GM18507 (cell line): ENCODE data around the gene AFMID.
"Not testable (repeated sequence)": the region's sequence is repeated elsewhere in the genome, so short reads cannot be mapped to it uniquely, and the experiment has no call there.

Experiments used
- DNase-seq: peaks from one replicate; pipeline ENCODE4 v3.0.0; 2011; ENCODE audit warnings: low read depth; ENCODE audit not compliant: insufficient read length; ENCODE audit errors: extremely low spot score
- FAIRE-seq: peaks from 2 replicates; lab custom pipeline; 2011; peaks lifted over from hg19 to GRCh38; lab: Jason Lieb, UNC

The AFMID gene

DNA sequence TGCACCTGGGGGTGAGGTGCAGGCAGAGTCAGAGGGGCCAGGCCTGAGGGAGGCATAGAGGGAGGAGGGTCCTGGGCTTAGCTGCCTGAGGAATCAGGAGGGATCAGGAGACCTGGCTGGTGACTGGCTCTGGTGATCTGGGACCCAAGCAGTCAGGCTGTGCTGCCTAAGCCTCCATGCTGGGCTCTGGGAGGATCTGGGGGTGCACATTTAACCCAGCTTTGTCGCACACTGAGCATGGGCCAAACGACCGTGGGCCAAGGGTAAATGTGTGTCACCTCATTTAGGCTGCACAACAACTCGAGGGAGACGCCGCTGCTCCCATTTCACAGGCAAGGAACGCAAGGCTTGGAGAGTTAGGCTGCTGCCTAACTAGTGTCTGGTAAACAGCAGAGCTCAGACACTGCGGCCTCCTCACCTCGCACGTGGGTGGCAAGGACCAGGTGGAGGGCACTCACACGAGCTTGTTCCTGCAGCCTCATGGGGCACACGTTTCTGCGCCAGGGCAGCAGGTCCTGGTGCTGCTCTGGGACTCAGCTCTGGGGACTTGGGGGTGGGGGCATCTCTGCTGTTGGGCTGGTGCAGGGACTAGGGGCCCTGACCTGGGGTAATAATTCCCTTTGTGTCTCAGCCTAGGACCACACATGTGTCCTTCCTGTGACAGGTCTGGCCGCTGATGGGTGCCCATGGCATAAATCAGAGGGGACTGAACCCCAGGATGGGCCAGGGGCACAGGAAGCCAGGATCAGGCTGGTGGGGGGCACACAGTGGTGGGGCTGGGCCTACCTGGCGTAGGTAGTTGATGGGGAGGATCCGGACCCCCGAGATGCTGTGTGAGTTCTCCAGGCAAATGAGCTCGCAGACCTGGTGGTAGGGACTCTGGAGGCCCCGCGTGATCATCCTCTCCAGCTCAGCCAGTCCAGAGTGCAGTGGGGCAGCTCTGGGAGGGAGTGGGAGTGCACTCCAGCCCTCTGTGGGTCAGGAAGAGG is 63.0 kb downstream of the AFMID start:
- DNase-seq, result no peak
- FAIRE-seq, result no peak

DNA sequence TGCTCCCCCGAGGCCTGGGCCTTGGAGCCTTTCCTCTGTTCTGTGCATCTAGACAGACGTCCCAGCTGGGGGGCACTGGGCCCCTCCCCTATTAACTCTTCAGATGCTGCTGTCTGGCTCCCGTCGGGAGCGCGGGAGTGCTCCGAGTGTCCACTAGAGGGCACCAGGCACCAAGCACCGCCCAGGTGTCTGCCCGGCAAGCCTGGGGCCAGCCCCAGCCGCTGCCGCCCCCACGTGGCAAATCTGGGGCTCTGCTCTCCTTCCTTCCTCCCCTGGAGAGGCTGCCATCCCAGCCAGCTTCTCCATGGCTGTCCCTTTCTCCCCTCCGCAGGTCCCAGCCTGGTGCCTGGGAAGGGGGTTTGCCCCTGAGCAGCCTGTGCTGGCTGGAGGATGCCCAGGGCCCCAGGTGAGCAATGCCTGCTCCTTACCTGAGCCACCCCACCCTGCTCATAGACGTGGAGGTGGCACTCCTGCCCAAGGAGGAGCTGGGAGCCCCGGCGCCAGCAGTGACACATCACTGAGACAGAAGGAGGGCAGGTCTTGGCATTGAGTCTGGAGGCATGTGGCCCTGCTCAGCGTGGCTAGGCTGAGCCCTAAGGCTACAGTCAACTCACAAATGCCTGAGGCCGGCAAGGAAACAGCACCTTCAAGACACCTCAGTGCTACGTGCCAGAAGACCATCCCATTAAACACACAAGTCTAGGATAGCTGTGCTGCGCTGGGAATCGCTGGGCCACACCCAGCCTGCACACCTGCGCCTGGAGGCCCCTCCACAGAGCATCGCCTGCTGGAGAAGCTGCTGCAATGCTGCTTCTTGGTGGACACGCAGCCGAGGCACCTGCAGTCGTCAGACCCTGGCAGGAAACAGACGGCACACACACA is 64.0 kb downstream of the AFMID start:
- DNase-seq (peak; percentile 89), FAIRE-seq (peak; percentile 73)

- DNase-seq, result no peak
- no peak for FAIRE-seq
Observed at GRCh38 chr17:78251773-78252103, 64.6 kb downstream of the AFMID start.

- FAIRE-seq (peak; percentile 81), DNase-seq (no peak)
Observed at GRCh38 chr17:78252111-78252634, 65.0 kb downstream of the AFMID start.

DNA sequence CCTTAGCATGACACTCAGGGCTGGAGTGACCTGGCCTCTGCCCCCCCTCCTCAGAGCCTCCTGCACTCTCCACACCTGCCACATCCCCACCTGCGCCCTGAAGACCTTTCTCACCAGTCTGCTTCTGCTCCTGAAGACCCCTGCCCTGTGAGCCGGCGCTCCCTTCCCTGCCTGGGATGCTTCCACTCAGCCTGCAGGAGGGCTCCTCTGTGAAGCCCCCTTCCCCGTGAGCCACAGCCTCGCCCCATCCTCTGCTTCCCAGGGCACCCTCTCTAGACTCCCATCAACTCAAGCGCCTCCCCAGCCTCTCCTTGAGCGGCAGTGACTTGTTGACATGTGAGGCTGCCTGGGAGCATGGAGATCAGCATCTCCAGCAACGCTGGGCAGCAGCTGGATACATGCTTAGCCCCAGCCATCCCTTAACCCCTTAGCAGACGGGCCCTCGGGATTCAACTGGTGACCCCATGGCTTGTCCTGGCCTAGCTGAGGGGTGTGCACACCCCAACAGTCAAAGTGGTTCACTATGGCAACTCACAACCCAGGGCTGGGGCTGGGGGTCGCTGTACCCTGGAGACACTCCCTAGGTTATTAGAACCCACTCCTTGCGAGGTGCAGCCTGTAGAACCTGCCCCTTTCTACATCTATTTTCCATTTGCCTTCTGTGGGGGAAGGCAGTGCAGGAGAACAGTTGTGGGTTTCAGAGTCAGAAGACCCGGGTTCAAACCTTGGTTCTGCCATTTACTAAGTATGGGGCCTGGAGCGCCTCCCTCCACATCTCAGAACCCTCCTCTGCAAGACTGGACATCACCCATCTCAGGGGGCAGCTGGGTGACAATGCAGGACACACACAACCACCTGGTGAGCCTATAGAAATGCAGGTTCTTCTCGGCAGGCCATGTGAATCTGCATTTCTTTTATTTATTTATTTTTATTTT is 65.8 kb downstream of the AFMID start:
- DNase-seq (no peak), FAIRE-seq (no peak)

DNA sequence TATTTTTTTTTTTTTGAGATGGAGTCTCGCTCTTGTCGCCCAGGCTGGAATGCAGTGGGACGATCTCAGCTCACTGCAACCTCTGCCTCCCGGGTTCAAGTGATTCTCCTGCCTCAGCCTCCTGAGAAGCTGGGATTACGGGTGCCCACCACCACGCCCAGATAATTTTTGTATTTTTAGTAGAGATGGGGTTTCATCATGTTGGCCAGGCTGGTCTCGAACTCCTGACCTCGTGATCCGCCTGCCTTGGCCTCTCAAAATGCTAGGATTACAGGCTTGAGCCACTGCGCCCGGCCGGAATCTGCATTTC is 66.4 kb downstream of the AFMID start:
- FAIRE-seq, DNase-seq: not testable (repeated sequence)

DNA sequence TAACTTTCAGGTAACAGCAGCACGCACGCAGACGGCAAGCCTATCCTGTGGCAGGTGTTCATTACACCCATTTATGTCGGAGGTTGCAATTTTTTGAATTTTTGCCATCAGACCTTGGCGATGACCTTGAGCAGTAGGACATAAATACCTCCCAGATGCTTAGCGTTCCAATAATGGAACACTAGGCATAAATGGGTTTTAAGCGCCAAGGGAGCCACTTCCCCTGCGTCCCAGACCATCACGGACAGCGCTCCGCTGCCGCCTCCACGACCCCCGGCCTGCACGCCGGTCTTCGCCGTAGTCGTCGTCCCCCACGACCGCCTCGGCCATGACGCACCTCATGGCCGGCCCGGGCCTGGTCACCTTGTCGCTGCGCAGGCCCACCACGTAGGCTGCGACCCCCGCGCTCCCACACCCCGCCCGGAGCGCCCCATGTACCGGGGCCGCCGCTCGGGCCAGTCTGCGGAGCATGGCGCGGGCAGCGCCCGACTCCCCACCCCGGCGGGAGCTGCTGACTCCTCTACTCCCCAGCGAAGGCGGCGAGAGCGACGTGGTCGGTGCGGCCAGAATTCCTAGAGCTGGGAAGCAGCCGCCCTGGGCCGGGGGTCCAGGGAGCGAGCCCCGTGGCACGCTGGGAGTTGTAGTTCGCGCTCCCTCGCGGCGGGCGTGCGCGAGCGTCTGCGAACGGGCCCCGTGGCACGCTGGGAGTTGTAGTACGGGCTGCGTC is 66.9 kb downstream of the AFMID start:
- FAIRE-seq (peak; percentile 84), DNase-seq (peak; percentile 71)

DNA sequence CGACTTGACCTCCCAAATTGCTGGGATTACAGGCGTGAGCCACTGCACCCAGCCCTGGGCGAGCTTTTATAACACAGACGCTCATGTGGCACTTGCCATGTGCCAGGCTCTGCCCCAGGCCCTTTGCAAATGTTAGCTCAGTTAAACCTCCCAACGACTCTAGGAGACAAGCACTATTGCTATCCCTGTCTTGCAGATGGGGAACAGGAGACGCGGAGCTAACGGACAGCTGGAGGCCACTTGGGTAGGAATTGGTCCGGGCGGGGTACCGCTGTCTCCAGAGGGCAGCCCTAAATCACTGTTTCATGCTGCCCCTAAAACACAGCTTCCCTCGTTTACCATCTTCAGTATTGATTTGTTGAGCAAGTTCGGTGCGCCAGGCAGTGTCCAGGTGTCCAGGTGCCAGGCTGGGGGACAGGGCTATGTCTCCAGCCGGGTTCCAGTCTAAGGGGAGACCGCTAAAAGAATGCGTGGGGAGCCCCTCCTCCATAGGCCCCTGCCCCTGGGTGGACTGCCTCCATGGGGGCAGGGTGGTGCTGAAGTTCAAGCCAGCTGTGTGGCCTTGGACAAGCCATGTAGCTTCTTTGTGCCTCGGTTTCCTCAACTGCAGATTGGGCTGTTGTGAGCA is 68.0 kb downstream of the AFMID start:
- no peak for FAIRE-seq

DNA sequence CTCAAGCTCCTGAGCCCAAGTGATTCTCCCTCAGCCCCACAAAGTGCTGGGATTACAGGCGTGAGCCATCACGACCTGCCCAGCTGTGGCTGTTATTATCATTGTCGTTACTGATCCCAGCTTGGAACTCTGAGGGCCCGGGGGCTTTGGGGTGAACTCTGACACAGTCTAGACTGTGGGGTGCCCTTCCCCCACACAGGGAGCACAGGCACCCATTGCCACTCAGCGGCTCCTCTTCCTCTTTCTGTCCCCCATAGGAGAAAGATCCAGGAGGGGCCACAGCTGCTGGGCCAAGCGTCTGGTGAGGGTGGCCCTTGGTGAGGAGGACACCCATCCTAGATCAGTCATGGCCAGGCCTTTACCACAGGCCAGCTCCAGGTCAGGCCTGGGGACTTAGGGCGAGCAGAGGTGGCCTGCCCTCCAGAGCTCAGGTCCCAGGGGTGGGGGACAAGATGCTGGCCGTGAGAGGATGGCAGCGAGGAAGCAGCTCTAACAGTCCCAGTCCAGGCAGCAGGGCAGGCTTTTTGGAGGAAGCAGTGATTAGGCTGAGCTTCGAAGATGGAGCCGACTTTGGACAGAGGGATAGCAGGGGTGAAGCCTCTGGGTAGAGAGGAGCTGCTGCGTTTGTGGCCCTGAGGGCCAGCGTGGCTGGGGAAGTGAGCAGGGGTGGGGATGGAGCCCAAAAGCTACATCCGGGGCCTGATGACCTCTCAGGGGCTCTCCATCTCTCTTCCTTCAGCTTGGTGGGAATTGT is 69.0 kb downstream of the AFMID start:
- FAIRE-seq, result no peak

More for the DNA sequence above, 68.0 kb downstream of the AFMID start:
- no peak for DNase-seq

GRCh38 chr17:78256707-78257591 is 69.8 kb downstream of the AFMID start:
- FAIRE-seq, result no peak
- DNase-seq, result no peak

More for the DNA sequence above, 69.0 kb downstream of the AFMID start:
- DNase-seq, result no peak
